Adrenal gland (tissue), 12 donors: Measurements from ENCODE around the gene GOLGA6L7. TPM values are rescaled to one million over a fixed set of nuclear protein-coding genes. Genes with fewer than 3 reads are reported as not detected.

ENCODE experiments used
- DNase-seq, 7 donors: peaks; one replicate each; pipeline ENCODE4 v3.0.0-alpha.2; 2019 to 2020
- H3K27ac ChIP-seq, 5 donors: fragments of 200-600 bp; sonication (generic) in 4 of 5; 1 replicate in 3 of 5; 2 replicates in 2 of 5; pipeline versions ENCODE4 v1.5.1 to v1.8.0; 2016 to 2020; ENCODE audit warnings: mild to moderate bottlenecking in 1 of 5
- H3K27me3 ChIP-seq: fragments of 200-600 bp; 2 replicates; pipeline ENCODE4 v1.8.0; 2021
- H3K36me3 ChIP-seq, 2 donors: fragments of 200-600 bp; replicated peaks in 1 of 2; 1 replicate in 1 of 2; 2 replicates in 1 of 2; pipeline versions ENCODE4 v1.5.1 to v1.8.0; 2018 to 2022
- H3K4me1 ChIP-seq, 2 donors: fragments of 200-600 bp; replicated peaks in 1 of 2; 1 replicate in 1 of 2; 2 replicates in 1 of 2; pipeline versions ENCODE4 v1.5.1 to v1.8.0; 2018 to 2021
- H3K4me3 ChIP-seq, 4 donors: fragments of 200-600 bp; sonication (generic) in 3 of 4; one replicate each; pipeline ENCODE4 v1.5.1; 2016 to 2018
- H3K9me3 ChIP-seq, 3 donors: fragments of 200-600 bp; sonication (generic) in 1 of 3; replicated peaks in 1 of 3; 1 replicate in 2 of 3; 2 replicates in 1 of 3; pipeline versions ENCODE4 v1.5.1 to v1.8.0; 2016 to 2021
- CTCF ChIP-seq, 6 experiments: fragments of 450-650 bp in 4 of 6; fragments of 200-600 bp in 2 of 6; sonication (generic) in 1 of 6; IDR thresholded peaks; 1 replicate in 5 of 6; 2 replicates in 1 of 6; pipeline versions ENCODE4 v1.5.1 to v1.8.0; 2016 to 2021; ENCODE audit warnings: antibody characterized with exemption in 6 of 6, mild to moderate bottlenecking in 2 of 6, moderate library complexity in 1 of 6
- POLR2A ChIP-seq, 2 donors: fragments of 450-650 bp; IDR thresholded peaks; one replicate each; pipeline ENCODE4 v1.6.1; 2017; ENCODE audit warnings: antibody characterized with exemption in 2 of 2, mild to moderate bottlenecking in 2 of 2, moderate library complexity in 1 of 2
- WGBS, 4 donors: extraction: QIAGEN DNeasy Blood & Tissue Kit in 2 of 4; methylation state at CpG; one replicate each; pipeline versions ENCODE4 v1.1.5 to v1.1.7; 2013 to 2017; 5-methylcytosine and 5-hydroxymethylcytosine counted together
- intact Hi-C, 2 donors: fragments of 100-400 bp; cut with DNase I; formaldehyde crosslinking; loops; one replicate each; pipeline versions ENCODE4 v1.14.1 to v1.15.0; 2022 to 2023
- polyA plus RNA-seq, 3 donors: library from polyadenylated mRNA; stranded (reverse); fragments of 200-250 nt in 2 of 3; fragments of 350-450 nt in 1 of 3; fragmentation: Illumina TruSeq in 1 of 3; extraction: RNeasy Lipid Tissue Mini Kit (QIAGEN cat#74804) in 1 of 3; gene quantifications; one replicate each; pipeline ENCODE4 v1.2.3, GENCODE V29; 2013 to 2014
- total RNA-seq, 9 donors: library from RNA; depleted of rRNA in 4 of 9; stranded (reverse); fragments of >200 nt in 4 of 9; fragments of 120-200 nt in 1 of 9; fragmentation: NEBNext Ultra II Directional in 1 of 9; extraction: Animal tissue kit (Norgen Biotek cat#: 25700) in 1 of 9; gene quantifications; one replicate each; pipeline versions ENCODE4 v1.1.0 to v1.2.4, GENCODE V29; 2013 to 2023
- donor health status: healthy with polysubstance abuse.
- donor health status: Bipolar disorder and iron deficiency.
- donor health status: DM: yes; HTN: yes; CAD: no.
- donor health status: DM: no; HTN: no; CAD: no.
- donor health status: DM: no; HTN: no; CAD: no.
- donor health status: DM: yes; HTN: yes; CAD: no.

The GOLGA6L7 gene
- total and polyA plus RNA-seq, 12 donors: not detected

GRCh38 chr15:28881170-28881569, 32.7 kb upstream of the GOLGA6L7 start:
- Histone ChIP-seq H3K4me3 (no peak overlapping the region), H3K9me3 (no peaks in the 10 kb centered on the region), H3K27me3 (no peaks in the 10 kb centered on the region), H3K27ac (no peak overlapping the region), H3K36me3 (no peaks in the 10 kb centered on the region), H3K4me1 (no peaks in the 10 kb centered on the region)
- WGBS, 4 donors: 48 to 90% (median 52%) methylated on average over 2 to 3 of the region's 3 CpGs
- DNase-seq: no peak
- intact Hi-C loops: no loop called here
- no peak for TF ChIP-seq CTCF (IDR thresholded peaks at IDR 0.05)

GRCh38 chr15:28880680-28881079, 32.2 kb upstream of the GOLGA6L7 start:
- H3K27ac ChIP-seq: no peak overlapping the region
- intact Hi-C loops: no loop called here
- no peaks in the 10 kb centered on the region for H3K9me3 ChIP-seq
- WGBS, 4 donors: 62 to 72% (median 64%) methylated on average over 5 of the region's 5 CpGs
- no peaks in the 10 kb centered on the region for H3K4me1 ChIP-seq
- no peaks in the 10 kb centered on the region for H3K27me3 ChIP-seq
- H3K36me3 ChIP-seq: no peaks in the 10 kb centered on the region
- DNase-seq: no peak
- TF ChIP-seq POLR2A (IDR thresholded peaks at IDR 0.05) (no peak), CTCF (IDR thresholded peaks at IDR 0.05) (no peak)
- H3K4me3 ChIP-seq: no peak overlapping the region

GRCh38 chr15:28879551-28879950, 31.1 kb upstream of the GOLGA6L7 start:
- Histone ChIP-seq H3K27me3 (no peaks in the 10 kb centered on the region), H3K36me3 (no peaks in the 10 kb centered on the region), H3K4me3 (no peak overlapping the region), H3K9me3 (no peaks in the 10 kb centered on the region), H3K27ac (no peak overlapping the region), H3K4me1 (no peaks in the 10 kb centered on the region)
- intact Hi-C loops: loop anchor here in 1 of 2 donors (10.0 kb wide), 1 partner anchor 115 kb away; no protein-coding TSS in a partner anchor
- no peak for TF ChIP-seq POLR2A (IDR thresholded peaks at IDR 0.05)
- no peak for TF ChIP-seq CTCF (IDR thresholded peaks at IDR 0.05)
- no peak for DNase-seq
- 73 to 91% (median 87%) methylated on average over 5 to 9 of the region's 9 CpGs for WGBS, 4 donors

- 83 to 91% (median 84%) methylated on average over 7 to 15 of the region's 15 CpGs for WGBS, 4 donors
- Histone ChIP-seq H3K27me3 (no peaks in the 10 kb centered on the region), H3K27ac (no peak overlapping the region), H3K4me3 (no peak overlapping the region), H3K4me1 (no peaks in the 10 kb centered on the region), H3K36me3 (no peaks in the 10 kb centered on the region), H3K9me3 (no peaks in the 10 kb centered on the region)
- no peak for DNase-seq
- TF ChIP-seq CTCF (IDR thresholded peaks at IDR 0.05): no peak
- no peak for TF ChIP-seq POLR2A (IDR thresholded peaks at IDR 0.05)
- intact Hi-C loops: loop anchor here in 1 of 2 donors (10.0 kb wide), 1 partner anchor 117 kb away; no protein-coding TSS in a partner anchor
Measured at GRCh38 chr15:28878209-28878608, 29.8 kb upstream of the GOLGA6L7 start.
